K562 treated with DMSO at 1 percent for 24 hours (cell line): ENCODE data around the gene GTF2I. TPM values are rescaled to one million over a fixed set of nuclear protein-coding genes. Genes with fewer than 3 reads are reported as not detected.

Experiments
- total RNA-seq: library from RNA; unstranded; fragments of 300-600 nt; gene quantifications from 2 replicates; pipeline ENCODE4 v1.2.3, GENCODE V29; 2022; ENCODE audit warnings: low read depth; ENCODE audit not compliant: insufficient read depth

Gene GTF2I
- 61.5 and 65.2 TPM in 2 replicates for total RNA-seq

DNA sequence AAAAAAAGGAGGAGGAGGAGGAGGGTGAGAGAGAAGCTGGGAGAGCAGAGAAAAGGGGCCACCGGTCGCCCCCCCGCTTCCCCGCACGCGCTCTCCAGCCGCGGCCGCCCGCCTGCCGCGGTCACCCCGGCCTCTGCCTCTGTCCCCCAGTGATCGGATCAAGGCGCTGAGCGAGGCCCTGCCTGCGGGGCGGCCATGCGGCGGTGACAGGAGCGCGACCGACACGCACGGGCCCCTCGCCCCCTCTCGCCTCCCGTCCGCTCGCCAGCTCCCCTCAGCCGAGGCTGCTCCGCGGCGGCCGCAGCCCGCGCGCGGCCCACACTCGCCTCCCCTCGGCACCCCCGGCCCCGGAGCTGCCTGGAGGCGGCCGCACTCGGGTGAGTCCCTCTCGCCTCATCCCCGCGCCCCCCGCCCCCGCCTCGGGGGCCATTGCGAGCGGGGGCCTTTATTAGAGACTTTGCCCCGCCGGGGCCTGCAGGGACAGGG, at the start of gene GTF2I:
Gene GTF2I (plus strand): TSS at position 27 of the 486 bp plus-strand sequence. CDS start 31,411 bp downstream, outside the sequence.

DNA sequence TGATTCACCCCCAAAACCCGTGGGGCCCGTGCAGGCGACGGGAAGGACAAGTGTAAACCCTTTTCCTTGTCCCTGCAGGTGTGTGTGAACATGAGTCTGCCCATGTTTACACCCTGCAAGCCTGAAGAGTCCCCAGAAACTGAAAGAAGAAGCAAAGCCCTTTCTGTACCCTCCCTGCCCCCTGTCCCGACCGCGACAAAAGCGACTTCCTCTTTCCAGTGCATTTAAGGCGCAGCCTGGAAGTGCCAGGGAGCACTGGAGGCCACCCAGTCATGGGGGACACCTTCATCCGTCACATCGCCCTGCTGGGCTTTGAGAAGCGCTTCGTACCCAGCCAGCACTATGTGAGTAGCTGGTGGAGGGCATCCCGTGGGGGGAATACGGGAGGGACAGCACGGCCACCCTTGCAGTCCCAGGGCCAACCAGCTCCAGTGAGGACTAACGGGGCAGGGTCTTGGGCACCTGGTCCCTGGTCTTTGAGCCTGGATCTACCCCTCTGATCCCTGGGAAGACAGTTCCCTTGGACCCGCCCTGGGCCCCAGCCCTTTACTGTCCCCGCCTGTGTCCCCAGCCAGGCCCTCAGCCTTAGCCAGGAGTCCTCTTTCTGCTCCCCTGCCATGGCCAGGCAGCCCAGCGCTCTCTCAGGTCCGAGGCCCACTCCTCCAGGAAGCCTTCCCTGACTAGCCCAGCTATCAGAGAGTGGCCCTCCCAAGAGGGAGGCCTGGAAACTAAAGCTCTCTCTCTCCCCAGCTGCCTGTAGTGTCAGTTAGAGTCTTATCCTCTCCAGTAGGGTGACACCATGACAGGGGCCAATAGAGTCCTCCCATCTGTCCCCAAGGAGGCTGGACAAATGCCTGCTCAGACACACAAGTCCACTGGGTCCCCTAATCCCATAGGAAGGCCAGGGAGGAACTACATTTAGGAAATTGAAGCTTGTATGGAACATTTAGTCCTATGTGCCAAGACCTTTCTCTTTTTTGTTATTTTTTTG, 116.5 kb downstream of the GTF2I start, which contains the start of gene NCF1:
Gene NCF1 (plus strand): TSS at position 252 of the 991 bp plus-strand sequence. CDS start 21 bp downstream, at position 273.

Other genes with a start within 250 kb of the GTF2I start
- 35.1 and 42.5 TPM in 2 replicates for gene GTF2IRD1, start 203.8 kb upstream of the GTF2I start, total RNA-seq
- gene NCF1, start 116.3 kb downstream of the GTF2I start, total RNA-seq: 0.72 TPM in 1 of 2 replicates, not detected in the other
- 18.1 and 24.0 TPM in 2 replicates for gene GTF2IRD2, start 193.9 kb downstream of the GTF2I start, total RNA-seq